Measurements from ENCODE around the gene KRTAP10-6.
"Not testable (repeated sequence)": the region's sequence is repeated elsewhere in the genome, so short reads cannot be mapped to it uniquely, and the experiment has no call there.

KRTAP10-6 gene

DNA sequence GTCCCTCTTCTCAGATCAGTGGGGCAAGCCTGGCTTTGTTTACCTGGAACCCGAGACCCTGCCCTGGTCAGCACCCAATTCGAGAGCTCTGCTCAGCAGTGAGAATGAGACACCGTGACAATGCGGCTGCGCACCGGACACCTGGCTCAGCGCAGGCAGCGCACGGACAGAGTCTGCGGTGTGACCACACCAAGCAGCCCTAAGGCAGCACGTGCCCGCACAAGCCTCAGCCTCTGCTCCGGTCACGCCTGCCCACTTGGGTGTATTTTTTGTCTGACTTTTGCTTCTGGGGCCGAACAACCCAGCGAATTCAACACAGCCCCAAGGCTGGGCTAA is 24.3 kb upstream of the KRTAP10-6 start:
- no peak for DNase-seq

DNA sequence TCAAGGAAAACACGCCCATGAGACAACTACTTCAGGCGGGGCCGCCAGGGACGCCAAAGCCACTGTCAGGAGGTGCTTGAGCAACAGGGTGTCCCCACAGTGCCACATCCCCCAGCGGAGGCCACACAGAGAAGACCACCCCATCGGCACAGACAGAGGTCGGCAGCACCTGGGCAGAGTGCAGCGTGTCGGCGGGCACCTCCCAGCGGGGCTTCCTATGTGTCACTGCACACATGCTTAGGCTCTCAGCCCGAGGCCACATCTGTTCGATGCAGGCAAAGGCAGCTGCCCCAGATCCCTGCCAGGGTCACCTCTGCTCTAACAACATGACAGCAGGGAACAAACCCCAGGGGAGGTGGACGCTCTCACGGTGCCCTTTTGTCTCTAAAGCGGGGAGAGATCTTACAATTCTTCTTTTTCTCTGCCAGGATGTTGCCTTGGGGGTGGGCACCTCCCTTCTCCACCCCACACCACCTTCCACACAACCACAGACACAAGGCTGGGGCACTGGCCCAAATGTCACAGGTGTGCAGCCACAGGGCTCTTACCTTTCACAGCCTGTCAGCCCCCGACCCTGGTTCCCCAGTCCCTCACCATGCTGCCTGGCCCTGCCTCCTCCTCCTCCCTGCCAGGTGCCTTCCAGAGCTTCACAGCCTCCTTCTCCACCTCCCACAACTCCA is 23.7 kb upstream of the KRTAP10-6 start:
- no peak for DNase-seq

DNA sequence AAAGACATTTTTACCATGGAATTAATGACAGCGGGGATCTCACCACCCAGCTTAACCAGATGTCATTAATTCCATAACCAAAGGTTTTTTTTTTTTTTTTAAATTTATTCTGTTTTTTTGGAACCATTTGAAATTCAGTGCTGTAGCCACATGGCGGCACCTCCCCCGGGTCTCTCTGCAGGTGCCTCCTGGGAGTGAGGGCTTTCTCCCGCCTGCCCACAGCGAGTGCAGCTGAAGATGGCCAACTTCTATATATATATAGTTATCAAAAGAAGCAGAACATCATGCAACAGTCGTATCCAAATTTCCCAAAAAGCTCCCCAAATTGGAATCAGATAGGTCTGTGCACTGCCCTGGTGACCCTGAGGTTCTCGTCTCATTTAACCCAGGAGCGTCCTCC is 23.2 kb upstream of the KRTAP10-6 start:
- DNase-seq: no peak

DNA sequence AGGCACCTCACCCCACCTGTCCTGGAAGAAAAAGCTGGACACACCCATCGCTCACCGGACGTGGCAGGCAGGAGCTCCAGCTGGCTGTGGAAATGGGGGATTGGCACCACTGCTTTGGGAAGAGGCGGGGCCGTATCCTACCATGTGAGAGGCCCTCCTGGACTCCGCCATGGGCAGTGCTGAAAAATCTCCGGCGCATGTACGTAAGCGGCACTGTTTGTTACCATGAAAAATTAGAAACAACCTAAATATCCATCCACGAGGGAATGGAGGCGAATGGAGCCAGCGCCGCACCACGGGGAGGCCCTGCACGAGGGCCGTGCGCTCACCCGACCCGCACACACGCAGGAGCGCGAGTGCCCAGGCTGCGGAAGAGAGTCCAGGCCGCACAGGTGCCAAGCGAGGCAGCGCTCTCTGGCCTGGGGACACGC is 22.7 kb upstream of the KRTAP10-6 start:
- no peak for DNase-seq

DNA sequence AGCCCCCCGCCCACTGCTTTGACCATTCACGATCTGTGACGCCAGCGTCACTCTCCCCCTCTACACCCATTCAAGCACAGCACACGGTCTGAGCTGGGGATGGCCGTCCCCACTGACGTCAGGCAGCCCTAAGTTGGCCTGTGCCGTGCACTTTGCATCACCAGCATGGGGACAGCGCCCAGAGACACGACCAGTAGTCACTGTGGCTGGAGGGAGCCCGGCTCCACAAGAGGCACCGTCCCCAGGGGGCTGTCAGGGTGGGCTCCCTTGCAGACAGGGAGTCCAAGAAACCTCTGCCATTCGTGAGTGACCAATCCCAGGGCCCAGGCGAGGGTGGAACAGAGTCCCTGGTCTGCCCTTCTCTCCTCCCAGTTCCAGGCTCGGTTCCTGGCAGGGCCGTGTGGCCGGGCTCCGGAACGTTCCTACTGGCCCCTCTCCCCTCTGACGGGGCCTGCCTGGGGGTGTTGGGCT is 21.9 kb upstream of the KRTAP10-6 start:
- DNase-seq: no peak

DNA sequence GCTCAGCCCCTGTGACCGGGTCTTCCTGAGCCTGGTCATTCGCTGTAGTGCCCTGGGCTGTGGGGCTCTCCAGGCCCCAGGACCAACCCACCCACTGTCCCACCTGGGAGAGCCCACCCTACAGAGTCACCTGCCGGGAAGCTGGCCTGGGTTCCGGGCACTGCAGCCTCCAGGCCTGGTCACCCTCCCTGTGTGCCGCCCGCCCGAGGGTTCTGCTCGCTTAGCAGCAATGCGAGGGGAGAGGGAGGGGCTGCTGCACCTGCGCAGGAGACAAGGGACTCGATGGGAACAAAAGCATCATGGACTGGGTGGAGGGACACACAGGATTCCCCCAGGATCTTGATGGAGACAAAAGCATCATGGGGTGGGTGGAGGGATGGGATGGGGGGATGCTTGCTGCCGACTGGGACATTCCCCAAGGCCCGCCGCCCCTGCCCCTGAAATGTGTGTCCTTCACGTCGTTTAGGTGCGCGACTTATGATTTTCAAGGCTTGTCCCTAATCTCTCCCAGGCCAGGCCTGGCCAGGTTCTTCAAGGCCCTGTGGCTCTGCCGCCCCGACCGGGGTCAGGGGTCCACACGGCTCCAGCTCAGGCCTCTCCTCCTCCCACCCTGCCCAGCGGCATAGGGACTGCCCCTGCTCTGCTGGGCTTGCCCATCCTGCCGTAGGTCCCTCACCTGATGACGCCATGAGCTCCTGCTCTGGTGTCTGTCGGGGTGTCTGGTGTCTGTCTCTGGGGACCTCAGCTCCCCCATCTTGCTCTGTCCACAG is 21.3 kb upstream of the KRTAP10-6 start:
- no peak for DNase-seq

DNA sequence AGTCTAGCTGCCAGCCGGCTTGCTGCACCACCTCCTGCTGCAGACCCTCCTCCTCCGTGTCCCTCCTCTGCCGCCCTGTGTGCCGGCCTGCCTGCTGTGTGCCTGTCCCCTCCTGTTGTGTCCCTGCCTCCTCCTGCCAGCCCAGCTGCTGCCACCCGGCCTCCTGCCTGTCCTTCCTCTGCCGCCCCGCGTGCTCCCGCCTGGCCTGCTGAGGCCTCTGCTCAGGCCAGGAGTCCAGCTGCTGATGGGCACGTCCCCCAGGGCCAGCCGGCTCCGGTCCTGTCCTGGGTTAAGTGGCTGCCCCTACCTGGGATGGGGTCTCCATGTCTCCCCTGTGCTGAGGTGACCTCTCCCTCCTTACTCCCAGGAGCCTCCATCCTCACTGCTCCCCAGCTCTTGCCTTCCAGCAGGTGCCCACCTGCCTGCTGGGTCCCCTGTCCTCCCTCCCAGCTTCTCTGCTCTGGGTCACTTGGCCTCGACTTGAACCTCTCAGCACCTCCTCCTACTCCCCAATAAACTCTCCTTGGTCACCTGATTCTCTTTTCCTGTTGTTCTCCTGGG is 20.4 kb upstream of the KRTAP10-6 start:
- no peak for DNase-seq

DNA sequence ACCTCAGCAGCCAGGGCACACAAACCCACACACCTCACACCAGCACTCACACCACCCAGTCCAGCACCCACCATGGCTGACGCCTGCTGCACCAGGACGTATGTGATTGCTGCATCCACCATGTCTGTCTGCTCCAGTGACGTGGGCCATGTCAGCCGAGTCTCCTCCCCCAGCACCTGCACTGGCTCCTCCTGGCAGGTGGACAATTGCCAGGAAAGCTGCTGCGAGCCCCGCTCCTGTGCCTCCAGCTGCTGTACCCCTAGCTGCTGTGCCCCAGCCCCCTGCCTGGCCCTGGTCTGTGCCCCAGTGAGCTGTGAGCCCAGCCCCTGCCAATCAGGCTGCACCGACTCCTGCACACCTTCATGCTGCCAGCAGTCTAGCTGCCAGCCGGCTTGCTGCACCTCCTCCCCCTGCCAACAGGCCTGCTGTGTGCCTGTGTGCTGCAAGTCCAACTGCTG is 19.8 kb upstream of the KRTAP10-6 start, which contains the start of gene KRTAP10-8:
KRTAP10-8 (plus strand) TSS at position 51 of the 458 bp plus-strand sequence; CDS start at position 73, 22 bp downstream.
- no peak for DNase-seq

DNA sequence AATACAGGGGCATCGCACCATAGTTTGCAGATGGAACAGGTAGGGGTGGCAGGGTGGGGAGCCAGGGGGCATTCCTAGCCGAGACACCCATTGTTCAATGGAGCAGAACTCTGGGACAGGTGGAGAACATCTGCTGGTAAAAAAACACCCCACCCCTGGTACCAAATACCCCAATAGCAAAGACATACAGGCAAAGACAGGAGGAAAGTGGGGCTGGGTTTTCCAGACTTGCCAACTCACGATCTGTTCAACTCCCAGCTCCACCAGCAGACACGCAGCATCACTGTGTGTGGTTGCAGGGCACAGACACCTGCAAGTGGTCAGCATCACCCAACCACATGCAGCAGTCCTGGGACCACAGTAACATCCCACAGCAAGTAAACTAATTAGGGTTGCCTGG is 19.2 kb upstream of the KRTAP10-6 start:
- DNase-seq: no peak

DNA sequence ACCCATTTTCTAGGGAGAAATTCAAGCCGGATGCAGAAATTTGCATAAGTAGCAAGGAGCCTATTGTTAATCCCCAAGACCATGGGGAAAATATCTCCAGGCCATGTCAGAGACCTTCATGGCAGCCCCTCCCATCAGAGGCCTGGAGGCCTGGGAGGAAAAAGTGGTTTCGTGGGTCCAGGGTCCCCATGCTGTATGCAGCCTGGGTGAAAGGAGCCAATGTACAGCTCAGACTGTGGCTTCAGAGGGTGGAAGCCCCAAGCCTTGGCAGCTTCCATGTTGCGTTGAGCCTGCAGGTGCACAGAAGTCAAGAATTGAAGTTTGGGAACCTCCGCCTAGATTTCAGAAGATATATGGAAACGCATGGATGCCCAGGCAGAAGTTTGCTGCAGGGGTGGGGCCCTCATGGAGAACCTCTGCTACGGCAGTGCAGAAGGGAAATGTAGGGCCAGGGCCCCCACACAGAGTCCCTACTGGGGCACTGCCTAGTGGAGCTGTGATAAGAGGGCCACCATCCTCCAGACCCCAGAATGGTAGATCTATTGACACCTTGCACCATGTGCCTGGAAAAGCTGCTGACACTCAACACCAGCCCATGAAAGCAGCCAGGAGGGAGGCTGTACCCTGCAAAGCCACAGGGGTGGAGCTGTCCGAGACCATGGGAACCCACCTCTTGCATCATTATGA is 18.0 kb upstream of the KRTAP10-6 start:
- DNase-seq: not testable (repeated sequence)

DNA sequence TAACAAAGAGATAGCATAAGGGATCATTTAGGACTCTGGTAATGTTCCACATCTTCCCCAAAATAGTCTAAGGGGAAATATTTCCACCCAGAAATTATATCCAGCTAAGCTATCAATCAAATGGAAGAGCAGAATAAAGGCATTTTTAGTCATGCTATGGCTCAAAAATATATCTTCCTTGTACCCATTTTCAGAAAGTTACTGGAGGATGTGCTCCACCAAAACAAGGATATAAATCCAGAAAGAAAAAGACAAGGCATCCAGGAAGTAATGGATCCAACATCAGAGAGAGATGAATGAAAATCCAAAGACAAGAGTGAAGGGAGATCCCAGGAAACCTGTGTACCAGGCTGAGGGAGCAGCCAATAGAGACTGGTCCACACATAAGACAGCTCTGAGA is 16.9 kb upstream of the KRTAP10-6 start:
- DNase-seq: no peak

DNA sequence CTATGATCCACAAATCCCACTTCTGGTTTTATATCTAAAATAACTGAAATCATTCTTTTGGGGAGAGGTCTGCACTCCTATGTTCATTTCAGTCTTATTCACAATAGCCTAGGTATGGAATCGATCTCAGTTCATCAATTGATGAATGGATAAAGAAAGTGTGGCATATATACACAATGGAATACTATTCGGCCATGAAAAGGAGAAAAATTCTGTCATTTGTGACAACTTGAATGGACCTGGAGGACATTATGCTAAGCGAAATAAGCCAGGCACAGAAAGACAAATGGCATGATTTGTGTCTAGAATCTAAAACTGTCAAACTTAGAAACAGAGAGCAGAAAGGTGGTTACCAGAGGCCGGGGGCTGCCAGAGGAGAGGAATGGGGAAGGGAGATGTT is 14.2 kb upstream of the KRTAP10-6 start:
- DNase-seq: no peak

DNA sequence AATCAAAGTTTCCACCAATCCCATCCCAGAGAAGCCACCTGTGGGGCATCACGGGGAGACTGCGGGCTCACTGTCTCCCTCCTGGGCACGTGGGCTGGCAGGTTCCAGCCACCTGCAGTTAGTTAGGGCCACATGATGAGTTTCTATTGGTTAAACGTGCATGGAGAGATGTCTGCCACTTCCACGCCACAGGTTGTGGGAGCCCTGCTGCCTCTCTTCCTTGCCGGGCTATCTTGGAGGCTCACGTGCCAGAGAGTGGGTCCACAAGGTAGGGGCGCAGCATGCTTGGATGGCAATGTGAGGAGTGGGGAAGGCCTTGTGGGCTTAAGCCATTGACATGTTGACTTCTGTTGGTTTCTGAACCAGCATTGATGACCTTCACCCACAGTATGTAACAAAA is 11.6 kb upstream of the KRTAP10-6 start:
- no peak for DNase-seq

DNA sequence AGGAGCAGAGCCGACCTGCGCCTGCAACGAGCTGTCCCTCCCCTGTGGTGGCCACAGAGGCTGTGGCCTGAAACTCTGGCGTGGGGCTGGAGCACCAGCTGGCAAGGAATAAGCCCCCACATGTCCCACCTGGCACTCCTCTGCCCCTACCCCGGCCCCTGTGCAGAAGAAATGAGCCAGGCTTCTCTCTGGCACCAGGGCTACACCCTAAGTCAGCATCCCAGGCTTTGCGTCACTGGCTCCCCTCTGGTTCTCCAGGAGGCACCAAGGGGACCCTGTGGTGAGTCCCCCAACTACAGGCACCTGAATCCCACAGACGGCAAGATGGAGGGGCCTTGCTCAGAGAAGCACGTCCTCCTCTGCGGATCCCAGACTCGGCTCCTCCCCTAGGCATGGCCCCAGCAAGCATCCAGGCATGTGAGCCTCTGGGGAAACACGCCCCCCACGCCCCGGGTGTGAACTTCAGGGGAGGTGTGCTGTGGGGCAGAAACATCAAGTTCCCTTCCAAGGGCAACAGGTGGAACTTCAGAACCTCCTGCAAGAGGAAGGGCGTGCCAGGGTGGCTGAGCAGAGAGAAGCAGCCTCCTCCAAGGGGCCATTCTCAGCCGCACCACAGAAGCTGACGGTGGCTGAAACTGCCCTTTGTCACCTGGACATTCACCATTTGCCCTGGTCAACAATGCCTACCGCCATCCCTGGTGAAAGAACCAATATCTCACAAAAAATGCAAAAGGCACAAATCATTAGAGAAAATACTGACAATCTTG is 11.0 kb upstream of the KRTAP10-6 start:
- DNase-seq: no peak

DNA sequence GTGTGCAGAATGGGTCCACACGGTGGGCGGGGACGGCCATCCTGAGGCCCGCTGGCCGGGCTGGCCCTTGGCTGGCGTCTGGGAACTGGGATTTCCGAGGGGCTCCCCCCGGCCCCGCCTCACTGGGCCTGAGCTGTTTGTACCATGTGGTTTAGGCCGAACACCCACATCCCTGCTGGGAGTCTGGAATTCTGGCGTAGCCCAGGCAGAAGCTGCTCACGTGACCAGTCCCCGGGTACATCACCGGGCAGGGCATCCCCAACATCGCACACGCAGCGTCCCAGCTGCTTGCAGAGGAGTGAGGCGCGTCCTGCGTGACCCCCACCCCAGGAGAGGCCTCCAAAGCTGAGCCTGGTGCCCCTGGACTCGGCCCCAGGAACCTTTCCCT is 10.2 kb upstream of the KRTAP10-6 start:
- no peak for DNase-seq

DNA sequence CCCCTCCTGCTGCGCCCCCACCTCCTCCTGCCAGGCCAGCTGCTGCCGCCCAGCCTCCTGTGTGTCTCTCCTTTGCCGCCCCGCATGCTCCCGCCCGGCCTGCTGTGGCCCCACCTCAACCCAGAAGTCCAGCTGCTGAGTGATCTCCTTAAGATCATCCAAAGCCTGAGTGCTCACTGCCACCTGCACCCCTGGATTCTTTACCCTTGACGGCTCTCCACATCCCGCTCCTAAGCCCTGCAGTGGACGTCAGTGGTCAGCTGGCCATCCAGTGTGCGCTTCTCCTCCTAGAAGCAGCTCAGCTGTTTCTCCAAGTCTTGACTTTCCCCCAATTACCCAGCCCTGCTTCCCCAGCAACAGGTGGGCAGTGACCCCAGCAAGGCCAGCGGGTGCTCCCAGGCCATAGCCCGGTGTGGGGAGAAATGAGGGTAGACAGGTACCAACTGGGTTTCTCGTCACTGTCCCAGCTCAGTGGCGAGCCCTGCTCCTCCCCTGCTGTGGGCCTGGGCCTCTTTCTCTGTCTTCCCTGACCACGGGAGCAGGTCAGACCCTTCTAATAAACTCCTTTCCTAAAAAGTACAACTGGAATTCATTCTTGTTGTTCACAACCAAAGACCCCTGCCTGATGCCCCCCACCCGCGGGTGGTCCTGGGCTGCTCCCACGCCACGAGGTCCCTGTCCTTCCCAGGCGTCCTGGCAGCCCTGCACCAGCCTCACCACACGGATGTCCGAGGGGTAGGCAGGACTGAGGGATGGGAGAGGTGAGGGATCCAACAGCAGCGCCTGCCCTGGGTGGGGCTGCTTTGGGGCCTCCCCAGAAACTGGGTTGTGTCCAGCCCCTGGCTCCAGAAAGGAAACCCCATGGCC is 9.5 kb upstream of the KRTAP10-6 start:
- DNase-seq: no peak

DNA sequence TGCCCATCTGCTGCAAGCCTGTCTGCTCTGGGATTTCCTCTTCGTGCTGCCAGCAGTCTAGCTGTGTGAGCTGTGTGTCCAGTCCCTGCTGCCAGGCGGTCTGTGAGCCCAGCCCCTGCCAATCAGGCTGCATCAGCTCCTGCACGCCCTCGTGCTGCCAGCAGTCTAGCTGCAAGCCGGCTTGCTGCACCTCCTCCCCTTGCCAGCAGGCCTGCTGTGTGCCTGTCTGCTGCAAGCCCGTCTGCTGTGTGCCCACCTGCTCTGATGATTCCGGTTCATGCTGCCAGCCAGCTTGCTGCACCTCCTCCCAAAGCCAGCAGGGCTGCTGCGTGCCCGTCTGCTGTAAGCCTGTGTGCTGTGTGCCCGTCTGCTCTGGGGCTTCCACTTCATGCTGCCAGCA is 8.8 kb upstream of the KRTAP10-6 start:
- not testable (repeated sequence) for DNase-seq

DNA sequence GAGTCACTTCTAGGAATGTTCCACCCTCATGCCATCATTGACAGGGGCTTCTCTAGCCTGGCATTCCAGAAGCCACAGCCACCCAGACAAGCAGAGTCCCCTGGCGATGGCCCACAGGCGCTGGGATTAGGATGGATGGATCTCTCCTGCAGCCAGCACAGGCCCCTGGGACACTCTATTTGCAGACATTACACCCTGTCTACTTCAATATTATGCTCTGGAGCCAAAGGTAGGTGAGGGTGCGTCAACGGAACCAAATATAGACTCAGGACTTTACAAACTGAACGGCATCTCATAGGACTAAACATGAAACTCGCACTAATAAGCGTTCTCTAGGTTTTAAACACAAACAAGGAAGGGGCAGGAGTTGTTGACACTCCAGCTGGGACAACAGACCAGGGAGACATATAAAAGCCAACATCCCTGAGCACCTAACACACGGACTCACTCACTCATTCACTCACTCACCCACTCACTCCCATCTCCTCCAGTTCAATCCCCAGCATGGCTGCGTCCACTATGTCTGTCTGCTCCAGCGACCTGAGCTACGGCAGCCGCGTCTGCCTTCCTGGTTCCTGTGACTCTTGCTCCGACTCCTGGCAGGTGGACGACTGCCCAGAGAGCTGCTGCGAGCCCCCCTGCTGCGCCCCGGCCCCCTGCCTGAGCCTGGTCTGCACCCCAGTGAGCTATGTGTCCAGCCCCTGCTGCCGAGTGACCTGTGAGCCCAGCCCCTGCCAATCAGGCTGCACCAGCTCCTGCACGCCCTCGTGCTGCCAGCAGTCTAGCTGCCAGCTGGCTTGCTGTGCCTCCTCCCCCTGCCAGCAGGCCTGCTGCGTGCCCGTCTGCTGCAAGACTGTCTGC is 8.0 kb upstream of the KRTAP10-6 start, which contains the start of gene KRTAP10-7:
KRTAP10-7 (plus strand) TSS at position 480 of the 861 bp plus-strand sequence; CDS start at position 505, 25 bp downstream.
- DNase-seq: not testable (repeated sequence)

DNA sequence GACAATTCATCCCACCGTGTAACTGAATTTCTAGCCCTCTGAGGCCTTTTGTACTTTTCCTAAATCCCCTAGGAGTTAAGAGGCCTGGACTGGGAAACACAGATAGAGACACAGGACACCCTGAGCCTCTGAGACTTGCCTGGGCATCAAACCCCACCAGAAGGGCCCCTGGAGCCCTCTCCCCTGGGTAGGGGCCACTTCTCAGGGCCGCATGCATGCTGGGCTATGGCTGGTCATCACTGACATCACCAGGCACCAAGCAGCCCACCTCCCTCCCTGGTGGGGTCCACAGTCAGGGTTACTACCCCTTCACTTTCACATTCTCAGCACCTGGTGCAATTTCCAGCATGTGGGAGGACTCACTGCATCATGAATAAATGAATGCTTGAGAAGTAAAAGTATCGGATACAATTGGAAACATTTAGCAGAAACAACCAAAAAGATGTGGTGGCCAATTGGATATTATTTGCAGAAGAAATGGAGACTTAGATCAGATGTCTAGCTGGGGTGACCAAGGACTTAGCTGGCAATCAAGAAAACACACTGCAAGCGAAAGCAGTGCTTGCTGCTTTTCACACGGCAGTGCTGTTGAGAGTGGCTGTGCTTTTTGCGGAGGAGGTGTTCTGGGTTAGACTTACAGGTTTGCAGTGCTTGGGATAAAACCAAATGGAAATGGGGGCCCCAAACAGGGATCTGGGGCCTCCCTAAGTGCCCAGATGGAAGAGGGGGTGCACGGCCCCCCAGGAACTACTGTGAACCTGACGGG is 7.1 kb upstream of the KRTAP10-6 start:
- DNase-seq: no peak

DNA sequence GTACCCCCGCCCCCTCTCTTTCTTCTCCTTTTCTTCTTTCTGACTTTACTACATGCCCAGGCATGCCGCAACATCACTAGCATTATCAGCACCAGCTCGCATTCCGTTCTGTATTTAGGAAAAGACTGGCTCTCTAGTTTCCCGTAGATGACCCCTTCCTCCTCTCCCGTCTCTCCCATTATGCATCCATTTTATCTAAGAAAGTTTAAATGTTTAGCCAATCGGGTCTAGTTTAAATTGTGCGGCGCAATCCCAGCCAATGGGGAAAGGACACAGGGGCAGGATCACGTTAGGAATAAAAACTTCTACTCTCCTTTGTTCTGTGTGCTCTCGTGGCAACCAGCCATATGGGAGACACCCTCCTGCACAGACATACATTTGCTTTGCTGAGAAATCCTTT is 5.8 kb upstream of the KRTAP10-6 start:
- no peak for DNase-seq

Data from CD4-positive, alpha-beta T cell treated with Interleukin-4 for 4 hours (primary cell).